Measurements from ENCODE around the gene PCDHGA4. TPM values are rescaled to one million over a fixed set of nuclear protein-coding genes. Genes with fewer than 3 reads are reported as not detected.
"Not testable (repeated sequence)": the region's sequence is repeated elsewhere in the genome, so short reads cannot be mapped to it uniquely, and the experiment has no call there.

PCDHGA4 gene
- total RNA-seq, 1 donor from 2014 or later = 8.4 TPM

DNA sequence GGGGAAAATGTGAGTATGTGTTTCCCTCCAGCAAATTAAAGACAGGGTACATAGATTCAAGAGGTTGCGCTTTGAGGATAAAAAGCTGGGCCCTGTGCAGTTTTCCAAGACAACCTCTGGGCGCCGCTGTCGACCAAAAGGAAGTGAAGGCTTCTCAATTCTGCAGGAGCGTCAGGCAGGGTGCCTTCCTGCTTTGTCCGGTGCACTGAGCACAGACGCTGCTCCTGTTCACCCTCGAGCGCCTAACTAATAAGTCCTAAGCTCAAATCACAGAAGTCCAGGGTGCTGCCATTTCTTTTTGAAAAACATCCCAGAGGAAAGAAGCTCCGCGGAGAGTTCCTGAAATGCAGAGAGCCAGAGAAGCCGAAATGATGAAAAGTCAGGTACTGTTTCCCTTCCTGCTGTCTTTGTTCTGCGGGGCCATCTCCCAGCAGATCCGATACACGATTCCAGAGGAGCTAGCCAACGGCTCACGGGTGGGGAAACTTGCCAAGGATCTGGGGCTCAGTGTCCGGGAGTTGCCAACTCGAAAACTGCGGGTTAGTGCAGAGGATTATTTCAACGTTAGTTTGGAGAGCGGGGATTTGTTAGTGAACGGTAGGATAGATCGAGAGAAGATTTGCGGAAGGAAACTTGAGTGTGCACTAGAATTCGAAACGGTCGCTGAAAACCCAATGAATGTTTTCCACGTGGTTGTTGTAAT is 4.8 kb upstream of the PCDHGA4 start, which contains the start of gene PCDHGB1:
PCDHGB1 (plus strand) TSS at position 183 of the 703 bp plus-strand sequence; CDS start at position 345, 162 bp downstream.
- no peak for DNase-seq

DNA sequence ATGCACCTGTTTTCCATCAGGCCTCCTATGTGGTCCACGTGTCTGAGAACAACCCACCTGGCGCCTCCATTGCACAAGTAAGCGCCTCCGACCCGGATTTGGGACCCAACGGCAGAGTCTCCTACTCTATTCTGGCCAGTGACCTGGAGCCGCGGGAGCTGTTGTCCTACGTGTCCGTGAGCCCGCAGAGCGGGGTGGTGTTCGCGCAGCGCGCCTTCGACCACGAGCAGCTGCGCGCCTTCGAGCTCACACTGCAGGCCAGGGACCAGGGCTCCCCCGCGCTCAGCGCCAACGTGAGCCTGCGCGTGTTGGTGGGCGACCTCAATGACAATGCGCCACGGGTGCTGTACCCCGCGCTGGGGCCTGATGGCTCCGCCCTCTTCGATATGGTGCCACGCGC is 3.2 kb upstream of the PCDHGA4 start:
- DNase-seq = no peak

DNA sequence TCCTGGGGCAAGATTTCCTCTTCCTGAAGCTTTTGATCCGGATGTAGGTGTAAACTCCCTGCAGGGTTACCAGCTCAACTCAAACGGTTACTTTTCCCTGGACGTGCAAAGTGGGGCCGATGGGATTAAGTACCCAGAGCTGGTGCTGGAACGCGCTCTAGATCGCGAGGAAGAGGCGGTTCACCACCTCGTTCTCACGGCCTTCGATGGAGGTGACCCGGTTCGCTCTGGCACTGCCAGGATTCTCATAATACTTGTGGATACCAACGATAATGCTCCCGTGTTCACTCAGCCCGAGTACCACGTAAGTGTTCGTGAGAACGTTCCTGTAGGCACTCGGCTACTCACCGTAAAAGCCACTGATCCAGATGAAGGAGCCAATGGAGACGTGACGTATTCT is 820 bp downstream of the PCDHGA4 start:
- no peak for DNase-seq

DNA sequence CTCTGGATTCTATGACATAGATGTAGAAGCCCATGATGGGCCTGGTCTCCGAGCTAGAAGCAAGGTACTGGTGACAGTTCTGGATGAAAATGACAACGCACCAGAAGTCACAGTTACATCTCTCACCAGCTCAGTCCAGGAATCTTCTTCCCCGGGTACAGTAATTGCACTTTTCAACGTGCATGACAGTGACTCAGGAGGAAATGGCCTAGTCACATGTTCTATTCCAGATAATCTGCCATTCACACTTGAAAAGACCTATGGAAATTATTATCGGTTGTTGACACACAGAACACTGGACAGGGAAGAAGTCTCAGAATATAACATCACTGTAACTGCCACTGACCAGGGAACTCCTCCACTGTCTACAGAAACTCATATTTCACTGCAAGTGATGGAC is 1.3 kb downstream of the PCDHGA4 start:
- DNase-seq = no peak

DNA sequence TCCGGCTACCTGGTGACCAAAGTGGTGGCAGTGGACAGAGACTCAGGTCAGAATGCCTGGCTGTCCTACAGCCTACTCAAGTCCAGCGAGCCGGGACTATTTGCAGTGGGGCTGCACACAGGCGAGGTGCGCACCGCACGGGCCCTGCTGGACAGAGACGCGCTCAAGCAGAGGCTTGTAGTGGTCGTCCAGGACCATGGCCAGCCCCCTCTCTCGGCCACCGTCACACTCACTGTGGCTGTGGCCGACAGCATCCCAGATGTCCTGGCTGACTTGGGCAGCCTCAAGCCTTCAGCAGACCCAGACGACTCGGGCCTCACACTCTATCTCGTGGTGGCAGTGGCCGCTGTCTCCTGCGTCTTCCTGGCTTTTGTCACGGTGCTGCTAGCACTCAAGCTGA is 2.1 kb downstream of the PCDHGA4 start:
- no peak for DNase-seq

DNA sequence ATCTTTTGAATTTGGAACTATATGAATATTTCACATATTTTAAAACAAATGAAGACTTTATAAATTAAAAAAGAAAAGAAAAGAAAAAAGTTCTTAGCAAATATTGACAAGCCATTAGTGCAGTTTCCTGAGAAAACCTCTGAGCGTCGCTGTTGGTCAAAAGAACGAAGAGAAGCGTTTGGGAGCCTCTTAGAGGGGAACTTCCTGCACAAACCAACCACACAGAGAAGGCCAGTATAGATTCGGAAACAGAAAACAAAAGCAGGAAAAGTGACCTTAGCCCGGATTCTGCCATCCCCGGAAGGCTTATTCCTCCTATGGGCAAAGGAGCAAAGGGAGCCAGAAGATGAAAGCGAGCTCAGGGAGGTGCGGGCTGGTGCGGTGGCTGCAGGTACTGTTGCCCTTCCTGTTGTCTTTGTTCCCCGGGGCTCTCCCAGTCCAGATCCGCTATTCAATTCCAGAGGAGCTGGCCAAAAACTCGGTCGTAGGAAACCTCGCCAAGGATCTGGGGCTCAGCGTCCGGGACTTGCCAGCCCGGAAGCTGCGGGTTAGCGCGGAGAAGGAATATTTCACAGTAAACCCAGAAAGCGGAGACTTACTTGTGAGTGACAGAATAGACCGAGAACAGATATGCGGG is 5.1 kb downstream of the PCDHGA4 start, which contains the start of gene PCDHGB2:
PCDHGB2 (plus strand) TSS at position 205 of the 637 bp plus-strand sequence; CDS start at position 347, 142 bp downstream.
- no peak for DNase-seq

DNA sequence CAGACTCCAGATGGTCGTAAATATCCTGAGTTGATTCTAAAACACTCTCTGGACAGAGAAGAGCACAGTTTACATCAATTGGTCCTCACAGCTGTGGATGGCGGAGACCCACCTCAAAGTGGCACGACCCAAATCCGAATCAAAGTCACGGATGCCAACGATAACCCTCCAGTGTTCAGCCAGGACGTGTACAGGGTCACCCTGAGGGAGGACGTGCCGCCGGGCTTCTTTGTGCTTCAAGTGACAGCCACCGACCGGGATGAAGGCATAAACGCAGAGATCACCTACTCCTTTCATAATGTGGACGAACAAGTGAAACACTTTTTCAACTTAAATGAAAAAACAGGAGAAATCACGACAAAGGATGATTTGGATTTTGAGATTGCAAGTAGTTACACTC is 5.9 kb downstream of the PCDHGA4 start:
- no peak for DNase-seq

DNA sequence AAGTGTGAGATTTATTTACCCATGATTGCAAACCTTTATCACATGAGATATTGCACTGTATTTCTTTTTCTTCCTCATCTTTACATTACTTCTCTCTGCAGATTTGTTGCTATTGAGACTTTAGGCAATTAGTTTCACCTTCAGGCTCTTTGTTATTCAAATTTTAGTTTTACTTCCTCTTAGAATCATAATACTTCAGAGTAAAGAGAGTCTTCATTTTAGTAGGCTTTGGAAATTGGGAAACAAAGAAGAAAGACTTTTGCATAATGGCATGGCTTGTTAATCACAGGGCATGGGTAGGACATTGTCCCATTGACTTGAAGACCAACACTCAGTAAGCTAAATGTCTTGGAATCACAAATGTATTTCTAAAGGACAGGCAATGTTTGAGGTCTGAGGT is 7.9 kb downstream of the PCDHGA4 start:
- DNase-seq = no peak

DNA sequence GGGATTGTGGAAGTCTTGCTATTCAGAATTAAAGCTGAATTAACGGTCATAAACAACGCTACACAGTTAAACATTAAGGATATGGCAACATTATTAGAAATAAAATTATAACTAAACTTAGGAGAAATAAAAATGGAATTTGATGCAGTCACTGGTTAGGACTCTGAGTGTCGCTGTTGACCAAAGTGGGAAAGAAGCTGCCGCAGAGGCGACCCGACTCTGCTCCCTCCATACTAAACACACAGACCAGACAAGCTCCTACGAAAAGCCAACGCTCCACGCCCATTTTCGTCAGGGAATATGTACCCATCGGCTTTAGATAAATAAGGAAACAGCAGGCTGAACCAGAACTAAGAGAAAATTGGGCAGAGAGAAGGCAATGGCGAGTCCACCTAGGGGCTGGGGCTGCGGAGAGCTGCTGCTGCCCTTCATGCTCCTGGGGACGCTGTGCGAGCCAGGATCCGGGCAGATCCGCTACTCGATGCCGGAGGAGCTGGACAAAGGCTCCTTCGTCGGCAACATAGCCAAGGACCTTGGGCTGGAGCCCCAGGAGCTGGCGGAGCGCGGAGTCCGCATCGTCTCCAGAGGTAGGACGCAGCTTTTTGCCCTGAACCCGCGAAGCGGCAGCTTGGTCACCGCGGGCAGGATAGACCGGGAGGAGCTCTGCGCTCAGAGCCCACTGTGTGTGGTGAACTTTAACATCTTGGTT is 9.3 kb downstream of the PCDHGA4 start, which contains the start of gene PCDHGA5:
PCDHGA5 (plus strand) TSS at position 211 of the 709 bp plus-strand sequence; CDS start at position 380, 169 bp downstream.
- DNase-seq = no peak

DNA sequence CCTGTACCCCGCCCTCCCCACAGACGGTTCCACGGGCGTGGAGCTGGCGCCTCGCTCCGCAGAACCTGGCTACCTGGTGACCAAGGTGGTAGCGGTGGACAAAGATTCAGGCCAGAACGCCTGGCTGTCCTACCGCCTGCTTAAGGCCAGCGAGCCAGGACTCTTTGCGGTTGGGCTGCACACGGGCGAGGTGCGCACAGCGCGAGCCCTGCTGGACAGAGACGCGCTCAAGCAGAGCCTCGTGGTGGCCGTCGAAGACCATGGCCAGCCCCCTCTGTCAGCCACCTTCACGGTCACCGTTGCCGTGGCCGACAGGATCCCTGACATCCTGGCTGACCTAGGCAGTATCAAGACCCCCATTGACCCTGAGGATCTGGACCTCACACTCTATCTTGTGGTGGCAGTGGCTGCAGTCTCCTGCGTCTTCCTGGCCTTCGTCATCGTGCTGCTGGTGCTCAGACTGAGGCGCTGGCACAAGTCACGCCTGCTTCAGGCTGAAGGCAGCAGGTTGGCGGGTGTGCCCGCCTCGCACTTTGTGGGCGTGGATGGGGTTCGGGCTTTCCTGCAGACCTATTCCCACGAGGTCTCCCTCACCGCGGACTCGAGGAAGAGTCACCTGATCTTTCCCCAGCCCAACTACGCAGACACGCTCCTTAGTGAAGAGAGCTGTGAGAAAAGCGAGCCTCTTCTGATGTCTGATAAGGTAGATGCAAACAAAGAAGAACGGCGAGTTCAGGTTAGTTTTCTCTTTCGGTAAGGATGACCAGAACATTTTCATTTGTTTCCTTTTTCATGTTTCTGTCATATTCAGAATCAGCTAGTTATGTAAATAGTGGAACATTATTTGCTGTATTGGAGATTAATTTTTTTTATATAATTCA is 11.4 kb downstream of the PCDHGA4 start:
- no peak for DNase-seq

DNA sequence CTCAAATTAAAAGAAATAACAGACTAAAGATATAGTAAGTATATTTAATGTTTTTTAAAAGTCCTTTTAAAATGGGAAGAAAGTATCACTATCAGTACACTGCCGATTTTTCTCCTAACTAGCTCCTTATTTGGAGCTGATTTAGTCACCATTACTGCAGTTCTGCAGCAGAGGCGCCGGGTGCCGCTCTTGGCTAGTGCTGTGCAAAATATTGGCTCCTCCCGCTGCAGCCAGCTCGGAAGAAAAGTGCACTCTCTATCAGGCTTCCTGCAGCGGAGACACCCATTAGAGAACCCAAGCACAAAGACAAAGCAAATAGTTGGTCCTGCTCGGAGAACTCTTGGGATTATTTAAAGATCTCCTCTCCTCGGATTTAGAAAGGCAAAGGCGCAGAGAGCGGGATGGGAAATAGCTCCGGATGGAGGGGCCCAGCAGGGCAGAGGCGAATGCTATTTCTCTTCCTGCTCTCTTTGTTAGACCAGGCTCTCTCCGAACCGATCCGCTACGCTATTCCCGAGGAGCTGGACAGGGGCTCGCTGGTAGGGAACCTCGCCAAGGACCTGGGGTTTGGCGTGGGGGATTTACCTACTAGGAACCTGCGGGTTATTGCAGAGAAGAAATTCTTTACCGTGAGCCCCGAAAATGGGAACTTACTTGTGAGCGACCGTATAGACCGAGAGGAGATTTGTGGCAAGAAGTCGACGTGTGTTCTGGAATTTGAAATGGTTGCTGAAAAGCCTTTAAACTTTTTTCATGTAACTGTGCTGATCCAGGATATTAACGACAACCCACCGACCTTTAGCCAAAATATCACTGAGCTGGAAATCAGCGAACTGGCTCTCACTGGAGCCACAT is 15.4 kb downstream of the PCDHGA4 start, which contains the start of gene PCDHGB3:
PCDHGB3 (plus strand) TSS at position 249 of the 855 bp plus-strand sequence; CDS start at position 402, 153 bp downstream.
- DNase-seq = no peak

DNA sequence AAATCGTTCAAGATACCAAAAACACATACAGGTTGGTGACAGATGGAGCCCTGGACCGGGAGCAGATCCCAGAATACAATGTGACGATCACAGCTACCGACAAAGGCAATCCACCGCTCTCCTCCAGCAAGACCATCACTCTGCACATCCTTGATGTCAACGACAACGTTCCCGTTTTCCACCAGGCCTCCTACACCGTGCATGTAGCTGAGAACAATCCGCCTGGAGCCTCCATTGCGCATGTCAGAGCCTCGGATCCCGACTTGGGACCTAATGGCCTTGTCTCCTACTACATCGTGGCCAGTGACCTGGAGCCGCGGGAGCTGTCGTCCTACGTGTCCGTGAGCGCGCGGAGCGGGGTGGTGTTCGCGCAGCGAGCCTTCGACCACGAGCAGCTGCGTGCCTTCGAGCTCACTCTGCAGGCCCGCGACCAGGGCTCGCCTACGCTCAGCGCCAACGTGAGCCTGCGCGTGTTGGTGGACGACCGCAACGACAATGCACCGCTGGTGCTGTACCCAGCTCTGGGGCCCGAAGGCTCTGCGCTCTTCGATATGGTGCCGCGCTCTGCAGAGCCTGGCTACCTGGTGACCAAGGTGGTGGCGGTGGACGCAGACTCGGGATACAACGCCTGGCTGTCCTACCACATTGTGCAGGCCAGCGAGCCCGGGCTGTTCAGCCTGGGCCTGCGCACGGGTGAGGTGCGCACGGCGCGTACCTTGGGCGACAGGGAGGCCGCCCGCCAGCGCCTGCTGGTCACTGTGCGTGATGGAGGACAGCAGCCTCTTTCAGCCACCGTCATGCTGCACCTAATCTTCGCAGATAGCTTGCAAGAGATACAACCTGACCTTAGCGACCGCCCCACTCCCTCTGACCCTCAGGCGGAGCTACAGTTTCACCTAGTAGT is 17.0 kb downstream of the PCDHGA4 start:
- DNase-seq = no peak

DNA sequence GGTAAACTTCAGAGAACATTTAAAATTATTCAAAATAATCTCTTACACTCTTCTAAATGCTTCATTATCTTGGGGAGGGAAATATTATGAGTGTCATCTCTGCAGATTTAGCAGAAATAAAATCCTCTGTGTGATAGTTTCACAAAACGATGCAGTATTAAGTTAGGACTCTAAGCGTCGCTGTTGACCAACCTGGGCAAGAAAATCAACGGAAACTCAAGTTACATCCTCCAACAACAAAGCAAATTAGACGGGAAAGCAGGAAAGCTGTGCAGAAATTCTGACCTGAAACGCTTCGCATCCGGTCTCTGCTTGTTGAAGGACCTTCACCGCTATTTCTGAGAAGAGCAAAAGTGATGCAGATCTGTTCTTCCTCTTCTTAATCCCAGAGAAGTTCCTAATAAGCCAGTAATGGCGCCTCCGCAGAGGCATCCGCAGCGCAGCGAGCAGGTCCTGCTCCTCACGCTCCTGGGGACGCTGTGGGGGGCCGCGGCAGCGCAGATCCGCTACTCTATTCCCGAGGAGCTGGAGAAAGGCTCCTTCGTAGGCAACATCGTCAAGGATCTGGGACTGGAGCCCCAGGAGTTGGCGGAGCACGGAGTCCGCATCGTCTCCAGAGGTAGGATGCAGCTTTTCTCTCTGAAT is 19.0 kb downstream of the PCDHGA4 start, which contains the start of gene PCDHGA6:
PCDHGA6 (plus strand) TSS at position 219 of the 645 bp plus-strand sequence; CDS start at position 412, 193 bp downstream.
- DNase-seq = no peak

DNA sequence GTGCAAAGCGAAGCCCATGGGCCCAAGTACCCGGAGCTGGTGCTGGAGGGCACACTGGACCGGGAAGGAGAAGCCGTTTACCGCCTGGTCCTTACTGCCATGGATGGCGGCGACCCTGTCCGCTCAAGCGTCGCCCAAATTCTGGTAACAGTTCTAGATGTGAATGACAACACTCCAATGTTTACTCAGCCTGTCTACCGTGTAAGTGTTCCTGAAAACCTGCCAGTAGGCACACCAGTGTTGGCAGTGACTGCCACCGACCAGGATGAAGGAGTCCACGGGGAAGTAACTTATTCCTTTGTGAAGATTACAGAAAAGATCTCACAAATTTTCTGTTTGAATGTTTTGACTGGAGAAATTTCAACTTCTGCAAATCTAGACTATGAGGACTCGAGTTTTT is 19.8 kb downstream of the PCDHGA4 start:
- no peak for DNase-seq

DNA sequence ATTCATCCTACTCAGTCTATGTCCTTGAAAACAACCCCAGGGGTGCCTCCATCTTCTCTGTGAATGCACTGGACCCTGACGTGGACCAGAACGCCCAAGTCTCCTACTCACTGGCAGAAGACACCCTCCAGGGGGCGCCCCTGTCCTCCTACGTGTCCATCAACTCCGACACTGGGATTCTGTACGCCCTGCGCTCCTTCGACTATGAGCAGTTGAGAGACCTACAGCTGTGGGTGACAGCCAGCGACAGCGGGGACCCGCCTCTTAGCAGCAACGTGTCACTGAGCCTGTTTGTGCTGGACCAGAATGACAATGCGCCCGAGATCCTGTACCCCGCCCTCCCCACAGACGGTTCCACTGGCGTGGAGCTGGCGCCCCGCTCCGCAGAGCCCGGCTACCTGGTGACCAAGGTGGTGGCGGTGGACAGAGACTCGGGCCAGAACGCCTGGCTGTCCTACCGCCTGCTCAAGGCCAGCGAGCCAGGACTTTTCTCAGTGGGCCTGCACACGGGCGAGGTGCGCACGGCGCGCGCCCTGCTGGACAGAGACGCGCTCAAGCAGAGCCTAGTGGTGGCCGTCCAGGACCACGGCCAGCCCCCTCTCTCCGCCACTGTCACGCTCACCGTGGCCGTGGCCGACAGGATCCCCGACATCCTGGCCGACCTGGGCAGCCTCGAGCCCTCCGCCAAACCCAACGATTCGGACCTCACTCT is 20.8 kb downstream of the PCDHGA4 start:
- DNase-seq = not testable (repeated sequence)

DNA sequence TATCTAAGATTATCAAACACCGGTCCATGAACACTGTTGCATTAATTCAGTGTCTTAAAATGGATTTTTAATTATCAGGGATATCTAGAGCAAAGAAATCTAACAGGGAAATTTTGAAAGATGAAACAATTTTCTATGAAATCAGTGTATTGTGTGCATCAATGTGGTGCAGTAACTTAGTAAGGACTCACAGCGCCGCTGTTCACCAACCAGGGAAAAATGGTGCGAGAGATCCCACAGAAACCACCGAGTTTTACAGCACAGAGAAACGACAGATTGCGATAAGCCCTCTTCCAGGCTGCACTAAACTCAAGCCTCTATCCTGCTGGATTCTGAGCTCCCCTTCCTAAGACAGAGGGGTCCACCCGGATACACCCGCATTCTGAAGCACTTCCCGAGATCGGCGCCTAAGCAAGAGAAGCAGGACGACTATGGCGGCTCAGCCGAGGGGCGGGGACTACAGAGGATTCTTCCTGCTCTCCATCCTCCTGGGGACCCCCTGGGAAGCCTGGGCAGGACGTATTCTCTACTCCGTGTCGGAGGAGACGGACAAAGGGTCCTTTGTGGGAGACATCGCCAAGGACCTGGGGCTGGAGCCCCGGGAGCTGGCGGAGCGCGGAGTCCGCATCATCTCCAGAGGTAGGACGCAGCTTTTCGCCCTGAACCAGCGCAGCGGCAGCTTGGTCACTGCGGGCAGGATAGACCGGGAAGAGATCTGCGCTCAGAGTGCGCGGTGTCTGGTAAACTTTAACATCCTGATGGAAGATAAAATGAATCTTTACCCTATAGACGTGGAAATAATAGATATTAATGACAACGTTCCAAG is 27.9 kb downstream of the PCDHGA4 start, which contains the start of gene PCDHGA7:
PCDHGA7 (plus strand) TSS at position 274 of the 826 bp plus-strand sequence; CDS start at position 432, 158 bp downstream.
- DNase-seq = no peak

DNA sequence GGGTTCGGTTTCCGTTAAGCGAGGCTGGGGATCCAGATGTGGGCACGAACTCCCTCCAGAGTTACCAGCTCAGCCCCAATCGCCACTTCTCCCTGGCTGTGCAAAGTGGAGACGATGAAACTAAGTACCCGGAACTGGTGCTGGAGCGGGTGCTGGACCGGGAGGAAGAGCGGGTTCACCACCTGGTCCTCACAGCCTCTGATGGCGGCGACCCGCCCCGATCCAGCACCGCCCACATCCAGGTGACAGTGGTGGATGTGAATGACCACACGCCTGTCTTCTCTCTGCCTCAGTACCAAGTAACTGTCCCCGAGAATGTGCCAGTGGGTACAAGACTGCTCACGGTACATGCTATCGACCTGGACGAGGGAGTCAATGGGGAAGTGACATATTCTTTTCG is 28.5 kb downstream of the PCDHGA4 start:
- DNase-seq = no peak
